Measurements from ENCODE around the gene SLC9A9.
"Not testable (repeated sequence)": the region's sequence is repeated elsewhere in the genome, so short reads cannot be mapped to it uniquely, and the experiment has no call there.

The SLC9A9 gene

GRCh38 chr3:143472731-143473523 lies 375.3 kb downstream of the SLC9A9 start:
- DNase-seq (ENCODE audit: low read depth in 2 of 2, low spot score in 1 of 2), result no peak

GRCh38 chr3:143471705-143472104 lies 376.6 kb downstream of the SLC9A9 start:
- DNase-seq (ENCODE audit: low read depth in 2 of 2, low spot score in 1 of 2), result no peak

GRCh38 chr3:143469159-143469558 lies 379.1 kb downstream of the SLC9A9 start:
- DNase-seq (ENCODE audit: low read depth in 2 of 2, low spot score in 1 of 2), result no peak

GRCh38 chr3:143465666-143466065 lies 382.6 kb downstream of the SLC9A9 start:
- DNase-seq (ENCODE audit: low read depth in 2 of 2, low spot score in 1 of 2), result no peak

GRCh38 chr3:143464850-143465249 lies 383.4 kb downstream of the SLC9A9 start:
- DNase-seq (ENCODE audit: low read depth in 2 of 2, low spot score in 1 of 2), result no peak

- no peak for DNase-seq (ENCODE audit: low read depth in 2 of 2, low spot score in 1 of 2)
Observed at GRCh38 chr3:143455480-143455879, 392.8 kb downstream of the SLC9A9 start.

- no peak for DNase-seq (ENCODE audit: low read depth in 2 of 2, low spot score in 1 of 2)
Observed at GRCh38 chr3:143450632-143451031, 397.6 kb downstream of the SLC9A9 start.

GRCh38 chr3:143447491-143447890 lies 400.8 kb downstream of the SLC9A9 start:
- no peak for DNase-seq (ENCODE audit: low read depth in 2 of 2, low spot score in 1 of 2)

GRCh38 chr3:143445118-143445517 lies 403.1 kb downstream of the SLC9A9 start:
- no peak for DNase-seq (ENCODE audit: low read depth in 2 of 2, low spot score in 1 of 2)

- no peak for DNase-seq (ENCODE audit: low read depth in 2 of 2, low spot score in 1 of 2)
Observed at GRCh38 chr3:143443851-143444331, 404.4 kb downstream of the SLC9A9 start.

- no peak for DNase-seq (ENCODE audit: low read depth in 2 of 2, low spot score in 1 of 2)
Observed at GRCh38 chr3:143442814-143443447, 405.3 kb downstream of the SLC9A9 start.

- no peak for DNase-seq (ENCODE audit: low read depth in 2 of 2, low spot score in 1 of 2)
Observed at GRCh38 chr3:143441516-143442171, 406.6 kb downstream of the SLC9A9 start.

- no peak for DNase-seq (ENCODE audit: low read depth in 2 of 2, low spot score in 1 of 2)
Observed at GRCh38 chr3:143439817-143440216, 408.5 kb downstream of the SLC9A9 start.

GRCh38 chr3:143437405-143437804 lies 410.9 kb downstream of the SLC9A9 start:
- DNase-seq (ENCODE audit: low read depth in 2 of 2, low spot score in 1 of 2), result no peak

GRCh38 chr3:143436231-143436930 lies 411.9 kb downstream of the SLC9A9 start:
- DNase-seq (ENCODE audit: low read depth in 2 of 2, low spot score in 1 of 2), result no peak

GRCh38 chr3:143433787-143434378 lies 414.4 kb downstream of the SLC9A9 start:
- no peak for DNase-seq (ENCODE audit: low read depth in 2 of 2, low spot score in 1 of 2)

GRCh38 chr3:143431298-143431697 lies 417.0 kb downstream of the SLC9A9 start:
- not testable (repeated sequence) for DNase-seq (ENCODE audit: low read depth in 2 of 2, low spot score in 1 of 2)

GRCh38 chr3:143430568-143430967 lies 417.7 kb downstream of the SLC9A9 start:
- DNase-seq (ENCODE audit: low read depth in 2 of 2, low spot score in 1 of 2), result no peak

GRCh38 chr3:143429628-143430514 lies 418.4 kb downstream of the SLC9A9 start:
- no peak for DNase-seq (ENCODE audit: low read depth in 2 of 2, low spot score in 1 of 2)

- no peak for DNase-seq (ENCODE audit: low read depth in 2 of 2, low spot score in 1 of 2)
Observed at GRCh38 chr3:143428294-143428693, 420.0 kb downstream of the SLC9A9 start.
